H1 (cell line): Measurements from ENCODE around the gene MAP3K13. TPM values are rescaled to one million over a fixed set of nuclear protein-coding genes. Genes with fewer than 3 reads are reported as not detected.
"Not testable (repeated sequence)": the region's sequence is repeated elsewhere in the genome, so short reads cannot be mapped to it uniquely, and the experiment has no call there.

ENCODE experiments used
- CTCF ChIA-PET: fragments of 300-600 bp; sonication (Branson Sonifier 250); formaldehyde crosslinking; loops from one replicate; lab custom pipeline; 2021; ENCODE audit not compliant: partially characterized antibody; lab: Charles Lee
- POLR2A ChIA-PET: fragments of 300-600 bp; sonication (Branson Sonifier 250); formaldehyde crosslinking; loops from one replicate; lab custom pipeline; 2021; ENCODE audit warnings: inconsistent platforms; ENCODE audit not compliant: partially characterized antibody; lab: Charles Lee
- DNase-seq, 2 experiments: peaks; one replicate each; pipeline versions ENCODE4 v3.0.0 to v3.0.0-alpha.2; 2010 to 2022; ENCODE audit warnings: low spot score in 2 of 2, low read depth in 1 of 2, mixed read lengths in 1 of 2
- FAIRE-seq: peaks from 2 replicates; lab custom pipeline; 2011; peaks lifted over from hg19 to GRCh38; lab: Jason Lieb, UNC
- H2AFZ ChIP-seq: 2 replicates; pipeline ENCODE4 v1.8.1; 2012; ENCODE audit warnings: low read length, inconsistent platforms
- H2AK5ac ChIP-seq: 2 replicates; pipeline ENCODE4 v1.6.1; 2013; ENCODE audit warnings: low read depth, low read length
- H2BK120ac ChIP-seq: replicated peaks from 2 replicates; pipeline ENCODE3; 2013; ENCODE audit warnings: low read depth, low read length, inconsistent platforms
- H2BK12ac ChIP-seq: 2 replicates; pipeline ENCODE4 v1.6.1; 2013; ENCODE audit warnings: low read depth, low read length
- H2BK15ac ChIP-seq: 2 replicates; pipeline ENCODE4 v1.6.1; 2013; ENCODE audit warnings: low read length
- H2BK20ac ChIP-seq: 2 replicates; pipeline ENCODE4 v1.6.1; 2013; ENCODE audit warnings: low read length
- H2BK5ac ChIP-seq: 2 replicates; pipeline ENCODE4 v1.6.1; 2013; ENCODE audit warnings: low read depth, low read length
- H3K14ac ChIP-seq: 2 replicates; pipeline ENCODE4 v1.6.1; 2013; ENCODE audit warnings: inconsistent platforms; ENCODE audit not compliant: insufficient read length
- H3K18ac ChIP-seq: 2 replicates; pipeline ENCODE4 v1.6.1; 2013; ENCODE audit warnings: low read length; ENCODE audit errors: extremely low read depth
- H3K23ac ChIP-seq: 2 replicates; pipeline ENCODE4 v1.6.1; 2013; ENCODE audit warnings: inconsistent platforms; ENCODE audit not compliant: insufficient read length
- H3K23me2 ChIP-seq: 2 replicates; pipeline ENCODE4 v1.6.1; 2013; ENCODE audit warnings: low read depth, low read length
- H3K27ac ChIP-seq: 2 replicates; pipeline ENCODE4 v1.6.1; 2011; ENCODE audit warnings: low read depth, low read length, inconsistent platforms
- H3K27me3 ChIP-seq, 4 experiments: replicated peaks in 1 of 4; 1 replicate in 1 of 4; 2 replicates in 3 of 4; pipeline versions ENCODE4 v1.6.1 to v1.8.1; 2011 to 2013; ENCODE audit warnings: low read length in 3 of 4, mild to moderate bottlenecking in 3 of 4, inconsistent platforms in 2 of 4, mixed read lengths in 2 of 4, moderate library complexity in 1 of 4; ENCODE audit not compliant: control insufficient read depth in 3 of 4, insufficient read depth in 3 of 4; ENCODE audit errors: extremely low read depth in 1 of 4
- H3K36me3 ChIP-seq, 4 experiments: 2 replicates each; pipeline versions ENCODE4 v1.6.1 to v1.8.1; 2011 to 2013; ENCODE audit warnings: mild to moderate bottlenecking in 4 of 4, low read length in 3 of 4, moderate library complexity in 2 of 4, control low read depth in 1 of 4, inconsistent platforms in 1 of 4; ENCODE audit not compliant: insufficient read depth in 4 of 4, control insufficient read depth in 2 of 4
- H3K4ac ChIP-seq: replicated peaks from 2 replicates; pipeline ENCODE3; 2013; ENCODE audit warnings: low read length, low read depth, mixed read lengths, inconsistent platforms; ENCODE audit not compliant: insufficient read length
- H3K4me1 ChIP-seq, 4 experiments: replicated peaks in 1 of 4; 1 replicate in 1 of 4; 2 replicates in 3 of 4; pipeline versions ENCODE4 v1.6.1 to v1.8.1; 2011 to 2013; ENCODE audit warnings: low read length in 3 of 4, inconsistent platforms in 2 of 4, mixed read lengths in 1 of 4; ENCODE audit not compliant: insufficient read depth in 4 of 4, control insufficient read depth in 3 of 4
- H3K4me2 ChIP-seq, 2 experiments: 2 replicates each; pipeline versions ENCODE4 v1.6.1 to v1.8.1; 2011 to 2013; ENCODE audit warnings: low read depth in 2 of 2, low read length in 2 of 2, control low read depth in 1 of 2, inconsistent platforms in 1 of 2, mild to moderate bottlenecking in 1 of 2; ENCODE audit not compliant: insufficient read depth in 1 of 2
- H3K4me3 ChIP-seq, 4 experiments: fragments of 200-600, 300-600 bp in 1 of 4; sonication (generic), shearing (Covaris generic), sonication (Bioruptor Twin) in 1 of 4; 2 replicates each; pipeline versions ENCODE4 v1.5.1 to v1.8.1; 2011 to 2016; ENCODE audit warnings: low read length in 4 of 4, low read depth in 3 of 4, control low read depth in 2 of 4, inconsistent platforms in 2 of 4, mild to moderate bottlenecking in 2 of 4, mixed read lengths in 1 of 4, moderate library complexity in 1 of 4; ENCODE audit not compliant: insufficient read depth in 2 of 4; ENCODE audit errors: extremely low read depth in 1 of 4
- H3K56ac ChIP-seq: replicated peaks from 2 replicates; pipeline ENCODE3; 2013; ENCODE audit warnings: low read depth, mild to moderate bottlenecking, mixed read lengths, low read length, inconsistent platforms; ENCODE audit not compliant: insufficient read length
- H3K79me1 ChIP-seq: 2 replicates; pipeline ENCODE4 v1.6.1; 2013; ENCODE audit warnings: low read depth, low read length, control low read depth
- H3K79me2 ChIP-seq, 2 experiments: 2 replicates each; pipeline versions ENCODE4 v1.6.1 to v1.8.1; 2012 to 2013; ENCODE audit warnings: low read length in 2 of 2, mild to moderate bottlenecking in 2 of 2, inconsistent platforms in 1 of 2; ENCODE audit not compliant: insufficient read depth in 2 of 2, control insufficient read depth in 1 of 2
- H3K9ac ChIP-seq, 4 experiments: replicated peaks in 1 of 4; 1 replicate in 1 of 4; 2 replicates in 3 of 4; pipeline versions ENCODE4 v1.6.1 to v1.8.1; 2011 to 2013; ENCODE audit warnings: low read depth in 3 of 4, low read length in 3 of 4, control low read depth in 2 of 4, mild to moderate bottlenecking in 2 of 4, moderate library complexity in 2 of 4, inconsistent platforms in 1 of 4; ENCODE audit errors: extremely low read depth in 1 of 4
- H3K9me3 ChIP-seq, 2 experiments: 2 replicates each; pipeline versions ENCODE4 v1.6.1 to v1.8.1; 2012 to 2013; ENCODE audit warnings: mild to moderate bottlenecking in 2 of 2, moderate library complexity in 2 of 2, control low read depth in 1 of 2, inconsistent platforms in 1 of 2, low read depth in 1 of 2, low read length in 1 of 2, mixed read lengths in 1 of 2; ENCODE audit not compliant: insufficient read depth in 2 of 2
- H4K20me1 ChIP-seq, 2 experiments: replicated peaks in 1 of 2; 2 replicates each; pipeline versions ENCODE3 to v1.8.1; 2011 to 2013; ENCODE audit warnings: inconsistent platforms in 2 of 2, low read length in 2 of 2, mild to moderate bottlenecking in 1 of 2; ENCODE audit not compliant: insufficient read depth in 2 of 2, control insufficient read depth in 1 of 2
- H4K5ac ChIP-seq: 2 replicates; pipeline ENCODE4 v1.6.1; 2013; ENCODE audit warnings: low read length, low read depth, mixed read lengths, inconsistent platforms; ENCODE audit not compliant: insufficient read length
- H4K8ac ChIP-seq: 2 replicates; pipeline ENCODE4 v1.8.0; 2013; ENCODE audit warnings: mild to moderate bottlenecking, moderate library complexity, low read length, inconsistent platforms; ENCODE audit not compliant: insufficient read depth; ENCODE audit errors: extremely low read depth
- H4K91ac ChIP-seq: replicated peaks from 2 replicates; pipeline ENCODE3; 2013; ENCODE audit warnings: low read length, mixed read lengths, inconsistent platforms; ENCODE audit not compliant: insufficient read length
- WGBS, 2 experiments: shearing (Covaris generic) in 1 of 2; methylation state at CpG; one replicate each; pipeline versions ENCODE4 v1.1.6 to v1.1.7; 2013 to 2015; ENCODE audit warnings: low lambda C conversion rate in 2 of 2, mixed read lengths in 2 of 2, inconsistent platforms in 1 of 2, low coverage in 1 of 2, missing lambda C conversion rate in 1 of 2; ENCODE audit not compliant: insufficient replicate concordance in 2 of 2, insufficient coverage in 1 of 2, insufficient read length in 1 of 2; ENCODE audit errors: extremely low coverage in 1 of 2, missing lambda C conversion rate in 1 of 2; 5-methylcytosine and 5-hydroxymethylcytosine counted together
- polyA plus RNA-seq, 7 experiments: library from polyadenylated mRNA; depleted of rRNA in 3 of 7; stranded (reverse) in 5 of 7; unstranded in 2 of 7; fragments of >200 nt in 5 of 7; fragments of 200-250 nt in 2 of 7; gene quantifications; 1 replicate in 5 of 7; 2 replicates in 1 of 7; 4 replicates in 1 of 7; pipeline versions ENCODE4 v1.2.1 to v1.2.3, GENCODE V29; 2011 to 2013; ENCODE audit warnings: missing spikeins in 2 of 7, mixed read lengths in 2 of 7
- total RNA-seq: library from RNA; stranded (reverse); fragmentation: NEBNext Ultra II Directional; extraction: Animal tissue kit (Norgen Biotek cat#: 25700); gene quantifications from 2 replicates; pipeline ENCODE4 v1.2.1, GENCODE V29; 2021

MAP3K13 gene
- total and polyA plus RNA-seq, 2 of the 8 experiments (the other 6 are each of a cell fraction or from before 2014, with no cell fraction given) = 6.8 to 17.9 TPM

- H3K23ac ChIP-seq = not testable (repeated sequence)
These were observed 7.4 kb downstream of the MAP3K13 start for GRCh38 chr3:185370349-185370748.

More at GRCh38 chr3:185370349-185370748, 7.4 kb downstream of the MAP3K13 start:
- FAIRE-seq, H2BK20ac ChIP-seq, H2AK5ac ChIP-seq, POLR2A ChIA-PET, H2BK120ac ChIP-seq, H4K91ac ChIP-seq, H3K36me3 ChIP-seq, H3K23me2 ChIP-seq, H4K8ac ChIP-seq, H3K4me1 ChIP-seq, H2BK5ac ChIP-seq, H3K4me2 ChIP-seq, H3K4me3 ChIP-seq, H4K5ac ChIP-seq, CTCF ChIA-PET, H3K9me3 ChIP-seq, H3K27me3 ChIP-seq, H3K27ac ChIP-seq, H3K4ac ChIP-seq, H2BK12ac ChIP-seq, H3K18ac ChIP-seq, H2AFZ ChIP-seq, H3K79me2 ChIP-seq, H4K20me1 ChIP-seq, H3K79me1 ChIP-seq, DNase-seq, H3K9ac ChIP-seq, H3K14ac ChIP-seq, H3K56ac ChIP-seq, H2BK15ac ChIP-seq: not testable (repeated sequence)
- WGBS, 2 experiments = 74% methylated on average over 6 of the region's 6 CpGs; no CpG with 5 or more reads in 1 of the 2 experiments
